Amygdala (tissue), 56 donors: ENCODE data around the gene AFF3.
"Not testable (repeated sequence)": the region's sequence is repeated elsewhere in the genome, so short reads cannot be mapped to it uniquely, and the experiment has no call there.

Experiments
- DNase-seq, 56 donors: peaks; one replicate each; lab custom pipeline; 2025; lab: John Stamatoyannopoulos, UW

Gene AFF3

GRCh38 chr2:100142393-100142792 is at the start of gene AFF3:
AFF3 (minus strand) TSS chr2:100142590; CDS start chr2:100104454, 38,136 bp downstream.
- no peak for DNase-seq

GRCh38 chr2:100189387-100189786 is 47.0 kb upstream of the AFF3 start:
- DNase-seq, result no peak

GRCh38 chr2:100188326-100188725 is 45.9 kb upstream of the AFF3 start:
- no peak for DNase-seq

GRCh38 chr2:100186126-100186525 is 43.7 kb upstream of the AFF3 start:
- no peak for DNase-seq

- no peak for DNase-seq
Observed at GRCh38 chr2:100185516-100185915, 43.1 kb upstream of the AFF3 start.

GRCh38 chr2:100185105-100185504 is 42.7 kb upstream of the AFF3 start:
- DNase-seq, result no peak

GRCh38 chr2:100184055-100184737 is 41.8 kb upstream of the AFF3 start:
- DNase-seq, result no peak

GRCh38 chr2:100182494-100183361 is 40.3 kb upstream of the AFF3 start:
- DNase-seq, result peak in 2 of 56 donors; percentile 3 to 18

- DNase-seq, result no peak
Observed at GRCh38 chr2:100180503-100180902, 38.1 kb upstream of the AFF3 start.

- DNase-seq, result no peak
Observed at GRCh38 chr2:100179806-100180205, 37.4 kb upstream of the AFF3 start.

GRCh38 chr2:100178864-100179263 is 36.5 kb upstream of the AFF3 start:
- no peak for DNase-seq

GRCh38 chr2:100178085-100178788 is 35.8 kb upstream of the AFF3 start:
- no peak for DNase-seq

- DNase-seq, result no peak
Observed at GRCh38 chr2:100176925-100177324, 34.5 kb upstream of the AFF3 start.

- no peak for DNase-seq
Observed at GRCh38 chr2:100174026-100174431, 31.6 kb upstream of the AFF3 start.

- DNase-seq, result no peak
Observed at GRCh38 chr2:100166701-100167100, 24.3 kb upstream of the AFF3 start.

GRCh38 chr2:100163605-100164004 is 21.2 kb upstream of the AFF3 start:
- no peak for DNase-seq

- no peak for DNase-seq
Observed at GRCh38 chr2:100161945-100162620, 19.7 kb upstream of the AFF3 start.

- DNase-seq, result no peak
Observed at GRCh38 chr2:100160396-100160795, 18.0 kb upstream of the AFF3 start.

GRCh38 chr2:100151832-100152231 is 9.4 kb upstream of the AFF3 start:
- not testable (repeated sequence) for DNase-seq

- no peak for DNase-seq
Observed at GRCh38 chr2:100151310-100151709, 8.9 kb upstream of the AFF3 start.

GRCh38 chr2:100148883-100149282 is 6.5 kb upstream of the AFF3 start:
- DNase-seq, result no peak
